IMR-90 (cell line): ENCODE results near the gene NMNAT1. TPM values are rescaled to one million over a fixed set of nuclear protein-coding genes. Genes with fewer than 3 reads are reported as not detected.

ENCODE experiments used
- ATAC-seq: fragments of 200-7000 bp; cut with Tn5 transposase; 2 replicates; pipeline ENCODE4 v1.9.1; 2020; ENCODE audit warnings: low read depth, mild to moderate bottlenecking, moderate library complexity
- BruUV-seq: library from RNA; stranded (reverse); fragments of 400-500 nt; replicated peaks from 2 replicates; lab custom pipeline; 2021; lab: Mats Ljungman, UMichigan
- CTCF ChIA-PET: fragments of 300-600 bp; formaldehyde crosslinking; extraction: SDS; loops from one replicate; lab custom pipeline; 2021; ENCODE audit warnings: antibody characterized with exemption; lab: Yijun Ruan, JAX
- POLR2A ChIA-PET: fragments of 300-600 bp; sonication (Branson Sonifier 250); formaldehyde crosslinking; loops from one replicate; lab custom pipeline; 2022; ENCODE audit warnings: antibody characterized with exemption; ENCODE audit not compliant: unreplicated experiment; lab: Charles Lee
- DNase-seq: peaks from one replicate; pipeline ENCODE4 v3.0.0; 2013
- H2AFZ ChIP-seq: replicated peaks from 2 replicates; pipeline ENCODE3; 2013; ENCODE audit warnings: low read length, mild to moderate bottlenecking; ENCODE audit not compliant: poor library complexity
- H2AK5ac ChIP-seq: 2 replicates; pipeline ENCODE4 v1.6.1; 2013; ENCODE audit warnings: low read depth, low read length, inconsistent platforms
- H2AK9ac ChIP-seq: replicated peaks from 2 replicates; pipeline ENCODE3; 2013; ENCODE audit warnings: mild to moderate bottlenecking, low read depth, low read length, moderate library complexity; ENCODE audit not compliant: poor library complexity
- H2BK120ac ChIP-seq: 2 replicates; pipeline ENCODE4 v1.6.1; 2013; ENCODE audit warnings: low read depth, low read length, inconsistent platforms
- H2BK15ac ChIP-seq: 3 replicates; pipeline ENCODE4 v1.6.1; 2013; ENCODE audit warnings: low read depth, low read length, inconsistent platforms
- H2BK20ac ChIP-seq: 2 replicates; pipeline ENCODE4 v1.6.1; 2013; ENCODE audit warnings: low read depth, mild to moderate bottlenecking, inconsistent platforms, low read length, moderate library complexity
- H2BK5ac ChIP-seq: 2 replicates; pipeline ENCODE4 v1.6.1; 2013; ENCODE audit warnings: mild to moderate bottlenecking, low read depth, low read length, inconsistent platforms; ENCODE audit not compliant: poor library complexity, severe bottlenecking
- H3K14ac ChIP-seq: replicated peaks from 2 replicates; pipeline ENCODE4 v1.6.1; 2013; ENCODE audit warnings: low read depth, low read length, inconsistent platforms
- H3K18ac ChIP-seq: 2 replicates; pipeline ENCODE4 v1.6.1; 2013; ENCODE audit warnings: low read depth, low read length, control low read depth
- H3K23ac ChIP-seq: 2 replicates; pipeline ENCODE4 v1.6.1; 2013; ENCODE audit warnings: low read depth, low read length, inconsistent platforms
- H3K27ac ChIP-seq: 2 replicates; pipeline ENCODE4 v1.5.1; 2013; ENCODE audit warnings: mild to moderate bottlenecking, control low read depth, low read length; ENCODE audit not compliant: insufficient read depth
- H3K27me3 ChIP-seq: 2 replicates; pipeline ENCODE4 v1.6.1; 2013; ENCODE audit warnings: low read length; ENCODE audit not compliant: control insufficient read depth, insufficient read depth
- H3K36me3 ChIP-seq: 2 replicates; pipeline ENCODE4 v1.6.1; 2013; ENCODE audit warnings: low read length, mixed read lengths; ENCODE audit not compliant: control insufficient read depth, insufficient read depth
- H3K4ac ChIP-seq: 2 replicates; pipeline ENCODE4 v1.6.1; 2013; ENCODE audit warnings: low read depth, low read length, inconsistent platforms
- H3K4me1 ChIP-seq: 2 replicates; pipeline ENCODE4 v1.6.1; 2013; ENCODE audit warnings: low read length, mixed read lengths; ENCODE audit not compliant: control insufficient read depth, insufficient read depth
- H3K4me2 ChIP-seq: 2 replicates; pipeline ENCODE4 v1.6.1; 2013; ENCODE audit warnings: low read depth, mild to moderate bottlenecking, control low read depth, low read length, moderate library complexity
- H3K4me3 ChIP-seq: 2 replicates; pipeline ENCODE4 v1.5.1; 2013; ENCODE audit warnings: low read depth, mild to moderate bottlenecking, control low read depth, low read length, moderate library complexity; ENCODE audit not compliant: insufficient read depth
- H3K56ac ChIP-seq: 2 replicates; pipeline ENCODE4 v1.6.1; 2013; ENCODE audit warnings: low read length, inconsistent platforms; ENCODE audit not compliant: insufficient read depth; ENCODE audit errors: extremely low read depth
- H3K79me1 ChIP-seq, 2 experiments: 2 replicates each; pipeline ENCODE4 v1.6.1; 2013; ENCODE audit warnings: low read length in 2 of 2, inconsistent platforms in 1 of 2, low read depth in 1 of 2
- H3K9ac ChIP-seq: 2 replicates; pipeline ENCODE4 v1.6.1; 2013; ENCODE audit warnings: low read depth, low read length, control low read depth
- H3K9me1 ChIP-seq: 2 replicates; pipeline ENCODE4 v1.6.1; 2013; ENCODE audit warnings: low read length, inconsistent platforms; ENCODE audit not compliant: insufficient read depth
- H3K9me3 ChIP-seq: 2 replicates; pipeline ENCODE4 v1.6.1; 2013; ENCODE audit warnings: low read length; ENCODE audit not compliant: control insufficient read depth, insufficient read depth
- H4K20me1 ChIP-seq: 2 replicates; pipeline ENCODE4 v1.6.1; 2013; ENCODE audit warnings: low read length, inconsistent platforms; ENCODE audit not compliant: insufficient read depth
- H4K5ac ChIP-seq: 2 replicates; pipeline ENCODE4 v1.6.1; 2013; ENCODE audit warnings: mild to moderate bottlenecking, low read depth, low read length, control low read depth
- H4K8ac ChIP-seq, 2 experiments: 2 replicates each; pipeline ENCODE4 v1.6.1; 2013; ENCODE audit warnings: low read depth in 2 of 2, low read length in 2 of 2, control low read depth in 1 of 2, inconsistent platforms in 1 of 2
- H4K91ac ChIP-seq: 2 replicates; pipeline ENCODE4 v1.6.1; 2013; ENCODE audit warnings: low read depth, low read length, inconsistent platforms; ENCODE audit not compliant: insufficient read depth
- BHLHE40 ChIP-seq: fragments of 150-350 bp; IDR thresholded peaks from 2 replicates; pipeline ENCODE4 v1.6.1; 2016; ENCODE audit warnings: mild to moderate bottlenecking, low read depth, low read length
- CEBPB ChIP-seq: IDR thresholded peaks from 2 replicates; pipeline ENCODE4 v1.6.1; 2012; ENCODE audit warnings: low read depth, low read length, improper control_type of control experiment
- CHD1 ChIP-seq: IDR thresholded peaks from 2 replicates; pipeline ENCODE4 v1.6.1; 2012; ENCODE audit warnings: low read depth, low read length, improper control_type of control experiment
- FOS ChIP-seq: fragments of 150-350 bp; IDR thresholded peaks from 2 replicates; pipeline ENCODE4 v1.6.1; 2016; ENCODE audit warnings: low read depth, low read length
- MAFK ChIP-seq: IDR thresholded peaks from 2 replicates; pipeline ENCODE4 v1.6.1; 2012; ENCODE audit warnings: low read depth, low read length, improper control_type of control experiment
- MAZ ChIP-seq: IDR thresholded peaks from 2 replicates; pipeline ENCODE4 v1.6.1; 2012; ENCODE audit warnings: low read depth, mild to moderate bottlenecking, low read length, improper control_type of control experiment, moderate library complexity, borderline replicate concordance
- MXI1 ChIP-seq: IDR thresholded peaks from 2 replicates; pipeline ENCODE4 v1.6.1; 2012; ENCODE audit warnings: low read depth, mild to moderate bottlenecking, low read length, moderate library complexity, borderline replicate concordance
- NFE2L2 ChIP-seq: fragments of 150-350 bp; IDR thresholded peaks from 2 replicates; pipeline ENCODE4 v1.6.1; 2016; ENCODE audit warnings: low read depth, mild to moderate bottlenecking, low read length
- POLR2A ChIP-seq: IDR thresholded peaks from 2 replicates; pipeline ENCODE4 v1.6.1; 2012; ENCODE audit warnings: mild to moderate bottlenecking, low read depth, low read length
- RAD21 ChIP-seq: IDR thresholded peaks from 2 replicates; pipeline ENCODE4 v1.6.1; 2012; ENCODE audit warnings: low read length, improper control_type of control experiment
- RCOR1 ChIP-seq: IDR thresholded peaks from 2 replicates; pipeline ENCODE4 v1.6.1; 2012; ENCODE audit warnings: mild to moderate bottlenecking, low read length, improper control_type of control experiment; ENCODE audit not compliant: insufficient replicate concordance
- RFX5 ChIP-seq: IDR thresholded peaks from 2 replicates; pipeline ENCODE4 v1.8.0; 2012; ENCODE audit warnings: low read depth, mild to moderate bottlenecking, low read length, moderate library complexity
- SMC3 ChIP-seq: fragments of 150-350 bp; IDR thresholded peaks from 2 replicates; pipeline ENCODE4 v1.6.1; 2016; ENCODE audit warnings: low read depth, mild to moderate bottlenecking, antibody characterized with exemption, low read length, moderate library complexity
- dilution Hi-C: fragments of 300-500 bp; cut with HindIII; formaldehyde crosslinking; loops from one replicate; pipeline ENCODE4 v1.14.3; 2018; ENCODE audit warnings: low sequenced_read_pairs; ENCODE audit not compliant: unreplicated experiment
- in situ Hi-C: fragments of 300-500 bp; cut with MboI; formaldehyde crosslinking; loops from 3 replicates; pipeline ENCODE4 v1.14.3; 2019; ENCODE audit warnings: low sequenced_read_pairs, inconsistent platforms, mixed read lengths
- intact Hi-C: fragments of 100-400 bp; cut with micrococcal nuclease; formaldehyde crosslinking; loops from 2 replicates; pipeline ENCODE4 v1.10.0; 2022
- polyA plus RNA-seq, 3 experiments: library from polyadenylated mRNA; depleted of rRNA; stranded (reverse); fragments of >200 nt; gene quantifications; 2 replicates each; pipeline ENCODE4 v1.2.3, GENCODE V29; 2012; ENCODE audit warnings: low replicate concordance in 1 of 3
- total RNA-seq: library from RNA; depleted of rRNA; stranded (reverse); fragments of >200 nt; gene quantifications from 2 replicates; pipeline ENCODE4 v1.2.3, GENCODE V29; 2012
- TF ChIP-seq, protein P1 (sequence below): fragments of 150-350 bp; IDR thresholded peaks from 2 replicates; pipeline ENCODE4 v1.6.1; 2016; ENCODE audit warnings: low read depth, mild to moderate bottlenecking, low read length, moderate library complexity, borderline replicate concordance
- TF ChIP-seq, protein P2 (sequence below): conservative IDR thresholded peaks from 2 replicates; pipeline ENCODE4 v1.5.1; 2012; ENCODE audit warnings: mild to moderate bottlenecking, low read depth, low read length, improper control_type of control experiment
- TF ChIP-seq, protein P3 (sequence below): fragments of 150-350 bp; IDR thresholded peaks from 2 replicates; pipeline ENCODE4 v1.6.1; 2017; ENCODE audit warnings: mild to moderate bottlenecking, antibody characterized with exemption, low read length, low read depth

The NMNAT1 gene
- total and polyA plus RNA-seq, 2 of the 4 experiments (the other 2 are of a cell fraction), result 9.1 to 11.7 TPM

DNA sequence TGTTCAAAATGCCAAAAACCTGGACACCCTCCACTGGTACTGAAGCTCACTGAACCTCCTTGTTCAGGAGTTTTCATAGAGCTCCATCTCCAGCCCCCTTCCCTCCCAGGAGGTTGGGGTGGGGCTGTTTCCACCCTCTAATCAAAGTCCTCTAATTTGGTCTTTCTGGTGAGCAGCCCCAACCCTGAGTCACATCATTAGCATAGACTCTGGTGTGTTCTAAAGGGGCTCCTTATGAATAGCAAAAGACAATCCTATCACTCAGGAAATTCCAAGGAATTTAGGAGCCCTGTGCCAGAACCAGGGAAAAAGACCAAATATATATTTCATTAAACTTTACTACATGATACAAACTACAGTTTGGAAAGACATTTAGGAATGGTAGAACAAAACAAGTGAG lies 76.3 kb downstream of the NMNAT1 start:
- no peak overlapping the region for H2BK5ac ChIP-seq
- no peaks in the 10 kb centered on the region for H3K9me3 ChIP-seq
- POLR2A ChIA-PET, result no interaction called here
- no peak overlapping the region for H2AFZ ChIP-seq
- in situ Hi-C loops (no loop called here), intact Hi-C loops (no loop called here), dilution Hi-C loops (no loop called here)
- no peaks in the 10 kb centered on the region for H4K20me1 ChIP-seq
- DNase-seq (no peak), ATAC-seq (no peak)
- no peak overlapping the region for H3K23ac ChIP-seq
- no peak overlapping the region for H2AK9ac ChIP-seq
- H3K79me1 ChIP-seq, result no peaks in the 10 kb centered on the region
- no peak overlapping the region for H2BK15ac ChIP-seq
- H3K56ac ChIP-seq, result no peak overlapping the region
- H3K14ac ChIP-seq, result no peak overlapping the region
- BruUV-seq, result no TSS peak
- no peak overlapping the region for H2BK20ac ChIP-seq
- H3K27ac ChIP-seq, result no peak overlapping the region
- H3K18ac ChIP-seq, result no peak overlapping the region
- CTCF ChIA-PET, result no interaction called here
- H2AK5ac ChIP-seq, result no peak overlapping the region
- H3K9me1 ChIP-seq, result no peaks in the 10 kb centered on the region
- H4K8ac ChIP-seq, result no peak overlapping the region
- no peak overlapping the region for H3K4ac ChIP-seq
- no peak overlapping the region for H4K5ac ChIP-seq
- 0 out of 2 replicates have a peak, but pooled peaks cover 2% of the 10 kb centered on the region for H3K4me1 ChIP-seq
- H3K4me3 ChIP-seq, result no peak overlapping the region
- H2BK120ac ChIP-seq, result no peak overlapping the region
- no peaks in the 10 kb centered on the region for H3K36me3 ChIP-seq
- no peak overlapping the region for H4K91ac ChIP-seq
- no peak overlapping the region for H3K4me2 ChIP-seq
- no peak overlapping the region for H3K9ac ChIP-seq
- no peak for TF ChIP-seq FOS
- TF ChIP-seq RAD21, result no peak
- no peak for TF ChIP-seq RCOR1
- no peak for TF ChIP-seq CEBPB
- TF ChIP-seq MAZ, result no peak
- no peak for TF ChIP-seq POLR2A
- TF ChIP-seq BHLHE40, result no peak
- no peak for TF ChIP-seq MAFK
- TF ChIP-seq, protein P1, sequence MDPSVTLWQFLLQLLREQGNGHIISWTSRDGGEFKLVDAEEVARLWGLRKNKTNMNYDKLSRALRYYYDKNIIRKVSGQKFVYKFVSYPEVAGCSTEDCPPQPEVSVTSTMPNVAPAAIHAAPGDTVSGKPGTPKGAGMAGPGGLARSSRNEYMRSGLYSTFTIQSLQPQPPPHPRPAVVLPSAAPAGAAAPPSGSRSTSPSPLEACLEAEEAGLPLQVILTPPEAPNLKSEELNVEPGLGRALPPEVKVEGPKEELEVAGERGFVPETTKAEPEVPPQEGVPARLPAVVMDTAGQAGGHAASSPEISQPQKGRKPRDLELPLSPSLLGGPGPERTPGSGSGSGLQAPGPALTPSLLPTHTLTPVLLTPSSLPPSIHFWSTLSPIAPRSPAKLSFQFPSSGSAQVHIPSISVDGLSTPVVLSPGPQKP, result no peak
- no peak for TF ChIP-seq CHD1
- no peak for TF ChIP-seq SMC3
- TF ChIP-seq, protein P2, sequence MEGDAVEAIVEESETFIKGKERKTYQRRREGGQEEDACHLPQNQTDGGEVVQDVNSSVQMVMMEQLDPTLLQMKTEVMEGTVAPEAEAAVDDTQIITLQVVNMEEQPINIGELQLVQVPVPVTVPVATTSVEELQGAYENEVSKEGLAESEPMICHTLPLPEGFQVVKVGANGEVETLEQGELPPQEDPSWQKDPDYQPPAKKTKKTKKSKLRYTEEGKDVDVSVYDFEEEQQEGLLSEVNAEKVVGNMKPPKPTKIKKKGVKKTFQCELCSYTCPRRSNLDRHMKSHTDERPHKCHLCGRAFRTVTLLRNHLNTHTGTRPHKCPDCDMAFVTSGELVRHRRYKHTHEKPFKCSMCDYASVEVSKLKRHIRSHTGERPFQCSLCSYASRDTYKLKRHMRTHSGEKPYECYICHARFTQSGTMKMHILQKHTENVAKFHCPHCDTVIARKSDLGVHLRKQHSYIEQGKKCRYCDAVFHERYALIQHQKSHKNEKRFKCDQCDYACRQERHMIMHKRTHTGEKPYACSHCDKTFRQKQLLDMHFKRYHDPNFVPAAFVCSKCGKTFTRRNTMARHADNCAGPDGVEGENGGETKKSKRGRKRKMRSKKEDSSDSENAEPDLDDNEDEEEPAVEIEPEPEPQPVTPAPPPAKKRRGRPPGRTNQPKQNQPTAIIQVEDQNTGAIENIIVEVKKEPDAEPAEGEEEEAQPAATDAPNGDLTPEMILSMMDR, result no peak
- TF ChIP-seq, protein P3, sequence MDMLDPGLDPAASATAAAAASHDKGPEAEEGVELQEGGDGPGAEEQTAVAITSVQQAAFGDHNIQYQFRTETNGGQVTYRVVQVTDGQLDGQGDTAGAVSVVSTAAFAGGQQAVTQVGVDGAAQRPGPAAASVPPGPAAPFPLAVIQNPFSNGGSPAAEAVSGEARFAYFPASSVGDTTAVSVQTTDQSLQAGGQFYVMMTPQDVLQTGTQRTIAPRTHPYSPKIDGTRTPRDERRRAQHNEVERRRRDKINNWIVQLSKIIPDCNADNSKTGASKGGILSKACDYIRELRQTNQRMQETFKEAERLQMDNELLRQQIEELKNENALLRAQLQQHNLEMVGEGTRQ, result no peak
- TF ChIP-seq NFE2L2, result no peak
- no peak for TF ChIP-seq MXI1
- no peak for TF ChIP-seq RFX5
- 0 out of 2 replicates have a peak, but pooled peaks cover 1% of the 10 kb centered on the region for H3K27me3 ChIP-seq
